Kidney epithelial cell (primary cell): ENCODE results near the gene AGPAT4. TPM values are rescaled to one million over a fixed set of nuclear protein-coding genes. Genes with fewer than 3 reads are reported as not detected.

Experiments used
- DNase-seq: peaks from one replicate; pipeline ENCODE4 v3.0.0-alpha.2; 2010; ENCODE audit warnings: low read depth
- H3K27me3 ChIP-seq: 2 replicates; pipeline ENCODE4 v1.6.0; 2011; ENCODE audit warnings: low read length; ENCODE audit not compliant: control insufficient read depth, insufficient read depth
- H3K36me3 ChIP-seq: 2 replicates; pipeline ENCODE4 v1.5.1; 2011; ENCODE audit warnings: low read length; ENCODE audit not compliant: control insufficient read depth, insufficient read depth
- H3K4me3 ChIP-seq: 2 replicates; pipeline ENCODE4 v1.5.1; 2011; ENCODE audit warnings: low read depth, mild to moderate bottlenecking, control low read depth, low read length
- total RNA-seq: library from RNA; depleted of rRNA; stranded (reverse); fragments of >200 nt; gene quantifications from 2 replicates; pipeline ENCODE4 v1.2.3, GENCODE V29; 2015
- TF ChIP-seq, protein P1 (sequence below): IDR thresholded peaks from 2 replicates; pipeline ENCODE4 v1.5.1; 2011; ENCODE audit warnings: mild to moderate bottlenecking, moderate library complexity, low read length, control low read depth, inconsistent platforms; ENCODE audit not compliant: insufficient read depth, poor library complexity, severe bottlenecking

The AGPAT4 gene
- total RNA-seq, 1 donor from 2014 or later = 9.6 TPM

GRCh38 chr6:161302949-161303348 lies 29.1 kb upstream of the AGPAT4 start:
- DNase-seq = no peak
- H3K4me3 ChIP-seq = no peak overlapping the region
- no peaks in the 10 kb centered on the region for H3K27me3 ChIP-seq
- no peaks in the 10 kb centered on the region for H3K36me3 ChIP-seq
- TF ChIP-seq, protein P1, sequence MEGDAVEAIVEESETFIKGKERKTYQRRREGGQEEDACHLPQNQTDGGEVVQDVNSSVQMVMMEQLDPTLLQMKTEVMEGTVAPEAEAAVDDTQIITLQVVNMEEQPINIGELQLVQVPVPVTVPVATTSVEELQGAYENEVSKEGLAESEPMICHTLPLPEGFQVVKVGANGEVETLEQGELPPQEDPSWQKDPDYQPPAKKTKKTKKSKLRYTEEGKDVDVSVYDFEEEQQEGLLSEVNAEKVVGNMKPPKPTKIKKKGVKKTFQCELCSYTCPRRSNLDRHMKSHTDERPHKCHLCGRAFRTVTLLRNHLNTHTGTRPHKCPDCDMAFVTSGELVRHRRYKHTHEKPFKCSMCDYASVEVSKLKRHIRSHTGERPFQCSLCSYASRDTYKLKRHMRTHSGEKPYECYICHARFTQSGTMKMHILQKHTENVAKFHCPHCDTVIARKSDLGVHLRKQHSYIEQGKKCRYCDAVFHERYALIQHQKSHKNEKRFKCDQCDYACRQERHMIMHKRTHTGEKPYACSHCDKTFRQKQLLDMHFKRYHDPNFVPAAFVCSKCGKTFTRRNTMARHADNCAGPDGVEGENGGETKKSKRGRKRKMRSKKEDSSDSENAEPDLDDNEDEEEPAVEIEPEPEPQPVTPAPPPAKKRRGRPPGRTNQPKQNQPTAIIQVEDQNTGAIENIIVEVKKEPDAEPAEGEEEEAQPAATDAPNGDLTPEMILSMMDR = no peak

GRCh38 chr6:161301338-161301737 lies 27.5 kb upstream of the AGPAT4 start:
- TF ChIP-seq, protein P1 = no peak
- Histone ChIP-seq H3K4me3 (no peak overlapping the region), H3K27me3 (no peaks in the 10 kb centered on the region), H3K36me3 (no peaks in the 10 kb centered on the region)
- no peak for DNase-seq

GRCh38 chr6:161300823-161301222 lies 27.0 kb upstream of the AGPAT4 start:
- no peaks in the 10 kb centered on the region for H3K36me3 ChIP-seq
- H3K4me3 ChIP-seq = no peak overlapping the region
- DNase-seq = no peak
- TF ChIP-seq, protein P1 = no peak
- H3K27me3 ChIP-seq = no peaks in the 10 kb centered on the region

DNA sequence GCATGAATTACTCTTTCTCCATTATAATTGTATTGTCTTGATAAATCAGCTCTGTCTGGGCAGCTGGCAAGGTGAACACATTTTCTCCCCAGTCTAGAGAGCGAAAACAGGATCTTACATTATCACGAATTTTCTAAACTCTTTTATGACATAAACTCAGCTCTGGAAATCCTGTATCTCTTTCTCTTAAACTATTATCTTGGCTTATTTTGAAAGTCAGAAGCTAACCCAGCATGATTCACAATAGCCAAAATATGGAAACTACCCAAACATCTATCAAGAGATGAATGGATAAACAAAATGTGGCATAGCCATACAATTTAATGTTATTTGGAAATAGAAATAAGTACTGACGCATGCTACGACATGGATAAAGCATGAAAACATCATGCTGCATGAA lies 25.9 kb upstream of the AGPAT4 start:
- Histone ChIP-seq H3K27me3 (no peaks in the 10 kb centered on the region), H3K4me3 (no peak overlapping the region), H3K36me3 (no peaks in the 10 kb centered on the region)
- TF ChIP-seq, protein P1 = no peak
- no peak for DNase-seq

DNA sequence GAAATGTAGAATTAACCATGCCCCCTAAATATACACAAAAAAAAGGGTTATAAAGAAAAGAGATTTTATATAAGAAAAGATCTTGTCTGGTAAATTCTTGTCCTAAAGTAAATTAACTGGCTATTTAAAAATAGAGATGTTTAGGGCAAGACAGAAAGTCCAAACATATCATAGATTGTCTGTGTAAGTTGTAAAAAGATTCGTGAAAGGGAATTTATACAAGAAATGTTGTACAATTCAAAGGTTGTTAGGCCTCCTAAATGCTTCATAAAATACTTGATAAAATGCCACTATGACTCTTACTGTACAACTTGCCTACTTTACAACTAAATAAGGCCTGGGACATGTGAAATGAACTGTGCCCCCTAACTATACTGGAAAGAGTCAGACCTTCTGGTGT lies 21.9 kb upstream of the AGPAT4 start:
- no peak for DNase-seq
- TF ChIP-seq, protein P1 = no peak
- H3K4me3 ChIP-seq = no peak overlapping the region

DNA sequence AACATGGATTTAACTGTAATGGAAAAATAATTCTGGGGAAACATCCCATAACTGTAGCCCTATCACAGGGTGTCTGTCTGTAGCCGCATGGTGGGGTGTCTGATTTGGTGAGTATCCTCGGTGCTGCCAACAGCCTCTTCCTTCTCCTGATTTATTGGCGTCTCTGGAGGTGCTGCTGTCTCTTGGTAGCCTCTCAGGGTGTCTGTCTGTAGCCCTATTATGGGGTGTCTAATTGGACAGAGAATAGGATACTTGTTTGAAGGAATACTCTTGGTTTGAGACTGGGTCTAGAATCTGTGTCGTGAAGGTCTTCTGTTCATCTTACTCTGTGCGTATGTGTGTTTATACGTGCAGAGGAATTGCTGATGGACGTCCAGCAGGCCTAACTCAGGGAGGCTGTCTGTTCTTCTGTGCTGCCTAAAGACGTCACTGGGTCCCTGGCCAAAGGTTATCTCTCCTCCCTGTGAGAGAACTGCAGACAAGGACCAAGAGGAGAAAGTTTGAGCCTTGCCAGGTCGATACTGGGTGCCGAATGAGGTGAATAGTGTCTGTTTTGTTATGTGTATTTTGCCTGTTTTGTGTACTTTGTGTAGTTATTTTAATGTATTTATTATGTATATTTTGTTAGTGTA lies 18.9 kb upstream of the AGPAT4 start:
- no peak overlapping the region for H3K4me3 ChIP-seq
- DNase-seq = no peak
- TF ChIP-seq, protein P1 = no peak
- no peaks in the 10 kb centered on the region for H3K36me3 ChIP-seq
- H3K27me3 ChIP-seq = no peaks in the 10 kb centered on the region

More for the DNA sequence above, 21.9 kb upstream of the AGPAT4 start:
- no peaks in the 10 kb centered on the region for H3K27me3 ChIP-seq
- no peaks in the 10 kb centered on the region for H3K36me3 ChIP-seq
